HepG2 (cell line): ENCODE measurements around the gene IMPDH1. TPM values are rescaled to one million over a fixed set of nuclear protein-coding genes. Genes with fewer than 3 reads are reported as not detected.

ENCODE experiments used
- AGO2 ChIP-seq: fragments of 200-400 bp; formaldehyde crosslinking; optimal IDR thresholded peaks from 2 replicates; pipeline ENCODE3; 2017; ENCODE audit warnings: mild to moderate bottlenecking, low read depth, low read length, moderate library complexity
- HNF4G ChIP-seq, 2 experiments: sonication (generic) in 1 of 2; formaldehyde crosslinking in 1 of 2; IDR thresholded peaks; 2 replicates each; pipeline versions ENCODE4 v1.4.0 to v1.6.1; 2011 to 2020; ENCODE audit warnings: borderline replicate concordance in 2 of 2, low read depth in 2 of 2, mild to moderate bottlenecking in 2 of 2, low read length in 1 of 2, missing genetic modification reagents in 1 of 2, moderate library complexity in 1 of 2
- NAIF1 ChIP-seq: sonication (generic); formaldehyde crosslinking; IDR thresholded peaks from 2 replicates; pipeline ENCODE4 v1.5.0; 2020; ENCODE audit warnings: mild to moderate bottlenecking, missing genetic modification reagents, borderline replicate concordance
- PAWR ChIP-seq: sonication (generic); formaldehyde crosslinking; IDR thresholded peaks from 2 replicates; pipeline ENCODE4 v1.4.0; 2020; ENCODE audit warnings: missing genetic modification reagents, mild to moderate bottlenecking, borderline replicate concordance
- POLR2AphosphoS5 ChIP-seq: IDR thresholded peaks from 2 replicates; pipeline ENCODE4 v1.6.1; 2012; ENCODE audit warnings: low read depth, low read length
- PRMT3 ChIP-seq: sonication (generic); formaldehyde crosslinking; IDR thresholded peaks from 2 replicates; pipeline ENCODE4 v1.8.1; 2022; ENCODE audit warnings: low read depth, mild to moderate bottlenecking, moderate library complexity, missing genetic modification reagents, borderline replicate concordance
- SCMH1 ChIP-seq: sonication (generic); formaldehyde crosslinking; IDR thresholded peaks from 2 replicates; pipeline ENCODE4 v1.9.0; 2021; ENCODE audit warnings: missing genetic modification reagents, mild to moderate bottlenecking, borderline replicate concordance
- SSRP1 ChIP-seq: IDR thresholded peaks from 2 replicates; pipeline ENCODE4 v1.6.1; 2016; ENCODE audit warnings: control low read depth
- TRIM24 ChIP-seq: sonication (generic); formaldehyde crosslinking; IDR thresholded peaks from 2 replicates; pipeline ENCODE4 v1.8.0; 2022; ENCODE audit warnings: mild to moderate bottlenecking, missing genetic modification reagents
- ZC3H4 ChIP-seq: sonication (generic); formaldehyde crosslinking; IDR thresholded peaks from 2 replicates; pipeline ENCODE4 v1.4.0; 2020; ENCODE audit warnings: missing genetic modification reagents, borderline replicate concordance
- ZNF337 ChIP-seq: sonication (generic); formaldehyde crosslinking; IDR thresholded peaks from 2 replicates; pipeline ENCODE4 v1.5.1; 2020; ENCODE audit warnings: missing genetic modification reagents, low read depth, mild to moderate bottlenecking, borderline replicate concordance
- ZNF557 ChIP-seq: sonication (generic); formaldehyde crosslinking; IDR thresholded peaks from 2 replicates; pipeline ENCODE4 v1.4.0; 2020; ENCODE audit warnings: missing genetic modification reagents
- ZNF605 ChIP-seq: sonication (generic); formaldehyde crosslinking; IDR thresholded peaks from 2 replicates; pipeline ENCODE4 v1.8.0; 2022; ENCODE audit warnings: mild to moderate bottlenecking, missing genetic modification reagents
- ZNF703 ChIP-seq: sonication (generic); formaldehyde crosslinking; IDR thresholded peaks from 2 replicates; pipeline ENCODE4 v1.5.1; 2020; ENCODE audit warnings: missing genetic modification reagents, mild to moderate bottlenecking, moderate library complexity, borderline replicate concordance
- polyA plus RNA-seq, 8 experiments: library from polyadenylated mRNA; depleted of rRNA in 3 of 8; stranded (reverse) in 7 of 8; unstranded in 1 of 8; fragments of >200 nt; fragmentation: Illumina TruSeq in 4 of 8; extraction: Trizol in 4 of 8; gene quantifications; 2 replicates each; pipeline versions ENCODE4 v1.2.1 to v1.2.3, GENCODE V29; 2011 to 2016; ENCODE audit warnings: low read depth in 4 of 8, missing spikeins in 1 of 8, mixed read lengths in 1 of 8; ENCODE audit not compliant: insufficient read depth in 1 of 8
- total RNA-seq, 5 experiments: library from RNA; depleted of rRNA; stranded (reverse); fragments of >200 nt; fragmentation: Illumina TruSeq; extraction: Trizol; gene quantifications; 2 replicates each; pipeline ENCODE4 v1.2.3, GENCODE V29; 2016; ENCODE audit warnings: low read depth in 1 of 5
- TF ChIP-seq, protein P1 (sequence below): sonication (generic); formaldehyde crosslinking; IDR thresholded peaks from 2 replicates; pipeline ENCODE4 v1.5.0; 2020; ENCODE audit warnings: missing genetic modification reagents
- TF ChIP-seq, protein P2 (sequence below): sonication (generic); formaldehyde crosslinking; IDR thresholded peaks from 2 replicates; pipeline ENCODE4 v1.5.1; 2020; ENCODE audit warnings: mild to moderate bottlenecking, missing genetic modification reagents
- TF ChIP-seq, protein P3 (sequence below): sonication (generic); formaldehyde crosslinking; IDR thresholded peaks from 2 replicates; pipeline ENCODE4 v1.4.0; 2020; ENCODE audit warnings: mild to moderate bottlenecking, missing genetic modification reagents, borderline replicate concordance
- TF ChIP-seq, protein P4 (sequence below): sonication (generic); formaldehyde crosslinking; IDR thresholded peaks from 2 replicates; pipeline ENCODE4 v1.5.0; 2020; ENCODE audit warnings: missing genetic modification reagents, mild to moderate bottlenecking, borderline replicate concordance

The IMPDH1 gene
- total and polyA plus RNA-seq, 2 of the 13 experiments (the other 11 are each of a cell fraction or from before 2014, with no cell fraction given) = 22.8 to 34.0 TPM

DNA sequence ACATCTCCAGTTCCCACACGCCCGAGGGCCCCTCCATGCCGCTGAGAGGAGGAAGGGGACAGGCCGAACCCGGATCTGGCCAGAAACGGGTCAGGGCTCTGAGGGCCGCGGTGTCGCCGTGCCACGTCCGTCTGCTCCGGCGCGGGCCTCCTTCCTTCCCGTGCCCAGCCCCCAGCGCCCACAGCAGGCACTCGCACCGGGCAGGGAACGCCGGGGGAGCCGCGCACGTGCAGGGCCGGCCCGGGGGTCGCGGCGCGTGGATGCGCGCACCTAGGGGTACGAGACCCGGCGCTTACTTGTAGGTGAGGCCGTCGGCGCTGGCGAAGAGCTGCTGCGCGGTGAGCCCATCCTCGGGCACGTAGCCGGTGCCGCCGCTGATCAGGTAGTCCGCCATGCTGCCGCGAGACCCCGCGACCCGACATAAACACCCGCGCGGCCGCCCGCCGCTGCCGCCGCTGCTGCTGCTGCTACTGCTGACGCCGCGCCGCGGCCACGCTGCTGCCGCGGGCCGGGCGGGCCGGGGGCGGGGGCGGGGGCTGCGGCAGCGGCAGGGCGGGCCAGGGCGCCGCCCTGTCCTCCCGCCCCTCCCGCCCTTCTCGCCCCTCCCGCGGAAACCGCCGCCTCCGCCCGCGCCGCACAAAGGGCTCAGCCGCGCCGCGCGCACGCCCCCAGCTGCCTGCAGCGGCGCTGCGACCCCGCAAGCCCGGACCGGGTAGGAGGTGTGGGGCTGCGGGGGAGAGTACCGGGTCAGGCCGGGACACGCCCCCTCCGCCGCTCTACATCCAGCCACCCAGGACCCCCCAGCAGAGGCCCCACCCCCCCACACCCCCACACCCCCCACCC lies 4.1 kb downstream of the IMPDH1 start (continued):
- TF ChIP-seq ZC3H4 (CRISPR knock-in tag) = no peak
- no peak for TF ChIP-seq HNF4G (IDR thresholded peaks at IDR 0.05; ENCODE audit: borderline replicate concordance, low read depth, low read length)
- TF ChIP-seq HNF4G (CRISPR knock-in tag; IDR thresholded peaks at IDR 0.05; ENCODE audit: borderline replicate concordance, low read depth) = no peak
- no peak for TF ChIP-seq ZNF703
- no peak for TF ChIP-seq ZNF557 (CRISPR knock-in tag)
- no peak for TF ChIP-seq NAIF1
- TF ChIP-seq ZNF605 (CRISPR knock-in tag) = no peak
- no peak for TF ChIP-seq PAWR (CRISPR knock-in tag)
- TF ChIP-seq POLR2AphosphoS5 = no peak
- TF ChIP-seq SSRP1 (CRISPR knock-in tag) = no peak
- no peak for TF ChIP-seq PRMT3
- TF ChIP-seq ZNF337 = no peak
- no peak for TF ChIP-seq TRIM24
- TF ChIP-seq, protein P1, sequence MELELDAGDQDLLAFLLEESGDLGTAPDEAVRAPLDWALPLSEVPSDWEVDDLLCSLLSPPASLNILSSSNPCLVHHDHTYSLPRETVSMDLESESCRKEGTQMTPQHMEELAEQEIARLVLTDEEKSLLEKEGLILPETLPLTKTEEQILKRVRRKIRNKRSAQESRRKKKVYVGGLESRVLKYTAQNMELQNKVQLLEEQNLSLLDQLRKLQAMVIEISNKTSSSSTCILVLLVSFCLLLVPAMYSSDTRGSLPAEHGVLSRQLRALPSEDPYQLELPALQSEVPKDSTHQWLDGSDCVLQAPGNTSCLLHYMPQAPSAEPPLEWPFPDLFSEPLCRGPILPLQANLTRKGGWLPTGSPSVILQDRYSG (CRISPR knock-in tag) = no peak
- TF ChIP-seq, protein P2, sequence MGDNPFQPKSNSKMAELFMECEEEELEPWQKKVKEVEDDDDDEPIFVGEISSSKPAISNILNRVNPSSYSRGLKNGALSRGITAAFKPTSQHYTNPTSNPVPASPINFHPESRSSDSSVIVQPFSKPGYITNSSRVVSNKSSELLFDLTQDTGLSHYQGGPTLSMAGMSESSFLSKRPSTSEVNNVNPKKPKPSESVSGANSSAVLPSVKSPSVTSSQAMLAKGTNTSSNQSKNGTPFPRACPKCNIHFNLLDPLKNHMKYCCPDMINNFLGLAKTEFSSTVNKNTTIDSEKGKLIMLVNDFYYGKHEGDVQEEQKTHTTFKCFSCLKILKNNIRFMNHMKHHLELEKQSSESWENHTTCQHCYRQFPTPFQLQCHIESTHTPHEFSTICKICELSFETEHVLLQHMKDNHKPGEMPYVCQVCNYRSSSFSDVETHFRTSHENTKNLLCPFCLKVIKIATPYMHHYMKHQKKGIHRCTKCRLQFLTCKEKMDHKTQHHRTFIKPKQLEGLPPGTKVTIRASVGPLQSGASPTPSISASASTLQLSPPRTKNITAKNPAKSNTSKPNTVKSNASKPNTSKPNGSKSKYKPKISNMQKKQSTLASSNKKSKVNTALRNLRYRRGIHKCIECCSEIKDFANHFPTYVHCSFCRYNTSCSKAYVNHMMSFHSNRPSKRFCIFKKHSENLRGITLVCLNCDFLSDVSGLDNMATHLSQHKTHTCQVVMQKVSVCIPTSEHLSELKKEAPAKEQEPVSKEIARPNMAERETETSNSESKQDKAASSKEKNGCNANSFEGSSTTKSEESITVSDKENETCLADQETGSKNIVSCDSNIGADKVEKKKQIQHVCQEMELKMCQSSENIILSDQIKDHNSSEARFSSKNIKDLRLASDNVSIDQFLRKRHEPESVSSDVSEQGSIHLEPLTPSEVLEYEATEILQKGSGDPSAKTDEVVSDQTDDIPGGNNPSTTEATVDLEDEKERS (CRISPR knock-in tag) = no peak
- TF ChIP-seq AGO2 = peak; percentile 37
- TF ChIP-seq, protein P3, sequence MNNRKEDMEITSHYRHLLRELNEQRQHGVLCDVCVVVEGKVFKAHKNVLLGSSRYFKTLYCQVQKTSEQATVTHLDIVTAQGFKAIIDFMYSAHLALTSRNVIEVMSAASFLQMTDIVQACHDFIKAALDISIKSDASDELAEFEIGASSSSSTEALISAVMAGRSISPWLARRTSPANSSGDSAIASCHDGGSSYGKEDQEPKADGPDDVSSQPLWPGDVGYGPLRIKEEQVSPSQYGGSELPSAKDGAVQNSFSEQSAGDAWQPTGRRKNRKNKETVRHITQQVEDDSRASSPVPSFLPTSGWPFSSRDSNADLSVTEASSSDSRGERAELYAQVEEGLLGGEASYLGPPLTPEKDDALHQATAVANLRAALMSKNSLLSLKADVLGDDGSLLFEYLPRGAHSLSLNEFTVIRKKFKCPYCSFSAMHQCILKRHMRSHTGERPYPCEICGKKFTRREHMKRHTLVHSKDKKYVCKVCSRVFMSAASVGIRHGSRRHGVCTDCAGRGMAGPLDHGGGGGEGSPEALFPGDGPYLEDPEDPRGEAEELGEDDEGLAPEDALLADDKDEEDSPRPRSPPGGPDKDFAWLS (CRISPR knock-in tag) = no peak
- TF ChIP-seq SCMH1 (CRISPR knock-in tag) = no peak
- TF ChIP-seq, protein P4, sequence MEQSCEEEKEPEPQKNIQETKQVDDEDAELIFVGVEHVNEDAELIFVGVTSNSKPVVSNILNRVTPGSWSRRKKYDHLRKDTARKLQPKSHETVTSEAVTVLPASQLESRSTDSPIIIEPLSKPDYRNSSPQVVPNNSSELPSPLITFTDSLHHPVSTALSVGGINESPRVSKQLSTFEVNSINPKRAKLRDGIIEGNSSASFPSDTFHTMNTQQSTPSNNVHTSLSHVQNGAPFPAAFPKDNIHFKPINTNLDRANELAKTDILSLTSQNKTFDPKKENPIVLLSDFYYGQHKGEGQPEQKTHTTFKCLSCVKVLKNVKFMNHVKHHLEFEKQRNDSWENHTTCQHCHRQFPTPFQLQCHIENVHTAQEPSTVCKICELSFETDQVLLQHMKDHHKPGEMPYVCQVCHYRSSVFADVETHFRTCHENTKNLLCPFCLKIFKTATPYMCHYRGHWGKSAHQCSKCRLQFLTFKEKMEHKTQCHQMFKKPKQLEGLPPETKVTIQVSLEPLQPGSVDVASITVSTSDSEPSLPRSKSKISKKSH = no peak
